Measurements from ENCODE around the gene MOV10L1. TPM values are rescaled to one million over a fixed set of nuclear protein-coding genes. Genes with fewer than 3 reads are reported as not detected.

Gene MOV10L1
- total RNA-seq, 3 donors from 2014 or later: 0.29 to 1.0 (median 0.49) TPM

DNA sequence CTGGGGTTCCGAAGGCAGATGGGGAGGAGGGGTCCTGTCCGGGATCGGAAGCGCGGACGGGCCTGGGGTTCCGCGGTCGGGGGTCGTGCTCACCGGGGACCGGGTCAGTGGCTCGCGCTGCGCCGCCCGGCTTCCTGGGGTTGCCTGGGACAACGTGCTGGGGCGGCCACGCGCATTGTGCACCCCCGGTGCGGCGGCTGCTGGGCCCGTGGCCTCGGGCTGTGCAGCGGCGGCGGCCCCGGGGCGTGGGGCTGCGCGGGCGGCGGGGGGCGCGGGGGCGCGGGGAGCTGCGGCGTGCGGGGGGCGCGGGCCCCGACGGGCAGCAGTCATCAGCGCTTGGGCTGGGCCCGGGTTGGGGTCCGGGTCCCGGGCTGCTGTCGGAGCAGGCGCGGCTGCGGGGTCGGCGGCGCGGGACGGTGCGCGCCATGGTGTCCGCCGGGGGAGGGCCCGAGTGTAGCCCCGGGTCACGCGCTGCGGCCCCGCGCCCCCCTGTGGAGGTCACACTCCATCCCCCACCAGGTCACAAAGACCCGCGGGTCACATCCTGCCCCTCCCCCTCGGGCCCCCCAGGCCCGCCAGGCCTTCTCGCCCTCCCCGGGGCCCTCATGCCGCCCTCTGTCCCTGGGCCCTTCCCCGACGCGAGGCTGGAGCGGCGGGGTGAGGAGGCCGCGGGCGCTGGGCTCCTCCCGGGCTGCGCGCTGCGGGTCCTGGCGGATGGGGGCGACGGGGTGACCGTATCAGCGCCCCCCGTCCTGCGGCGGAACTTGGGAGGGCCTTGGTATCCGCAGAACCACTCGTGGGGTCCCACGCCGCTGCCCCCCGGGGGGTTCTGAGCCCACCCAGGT is 31.5 kb upstream of the MOV10L1 start, which contains the start of gene TTLL8:
TTLL8 (minus strand) TSS at position 238 of the 845 bp plus-strand sequence.
- intact Hi-C loops (cut with DNase I, micrococcal nuclease): no loop called here
- no peak for ATAC-seq
- TF ChIP-seq, protein P1, sequence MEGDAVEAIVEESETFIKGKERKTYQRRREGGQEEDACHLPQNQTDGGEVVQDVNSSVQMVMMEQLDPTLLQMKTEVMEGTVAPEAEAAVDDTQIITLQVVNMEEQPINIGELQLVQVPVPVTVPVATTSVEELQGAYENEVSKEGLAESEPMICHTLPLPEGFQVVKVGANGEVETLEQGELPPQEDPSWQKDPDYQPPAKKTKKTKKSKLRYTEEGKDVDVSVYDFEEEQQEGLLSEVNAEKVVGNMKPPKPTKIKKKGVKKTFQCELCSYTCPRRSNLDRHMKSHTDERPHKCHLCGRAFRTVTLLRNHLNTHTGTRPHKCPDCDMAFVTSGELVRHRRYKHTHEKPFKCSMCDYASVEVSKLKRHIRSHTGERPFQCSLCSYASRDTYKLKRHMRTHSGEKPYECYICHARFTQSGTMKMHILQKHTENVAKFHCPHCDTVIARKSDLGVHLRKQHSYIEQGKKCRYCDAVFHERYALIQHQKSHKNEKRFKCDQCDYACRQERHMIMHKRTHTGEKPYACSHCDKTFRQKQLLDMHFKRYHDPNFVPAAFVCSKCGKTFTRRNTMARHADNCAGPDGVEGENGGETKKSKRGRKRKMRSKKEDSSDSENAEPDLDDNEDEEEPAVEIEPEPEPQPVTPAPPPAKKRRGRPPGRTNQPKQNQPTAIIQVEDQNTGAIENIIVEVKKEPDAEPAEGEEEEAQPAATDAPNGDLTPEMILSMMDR (IDR thresholded peaks at IDR 0.05): no peak
- H3K9me3 ChIP-seq: peaks cover 3% of the 10 kb centered on the region
- peak in 1 of 3 donors; percentile 39 for DNase-seq
- no peaks in the 10 kb centered on the region for H3K36me3 ChIP-seq (ENCODE audit: low read depth)
- no peak within 1 kb of the TSS for H3K4me3 ChIP-seq
- no peaks in the 10 kb centered on the region for H3K4me1 ChIP-seq (ENCODE audit: low read depth)

DNA sequence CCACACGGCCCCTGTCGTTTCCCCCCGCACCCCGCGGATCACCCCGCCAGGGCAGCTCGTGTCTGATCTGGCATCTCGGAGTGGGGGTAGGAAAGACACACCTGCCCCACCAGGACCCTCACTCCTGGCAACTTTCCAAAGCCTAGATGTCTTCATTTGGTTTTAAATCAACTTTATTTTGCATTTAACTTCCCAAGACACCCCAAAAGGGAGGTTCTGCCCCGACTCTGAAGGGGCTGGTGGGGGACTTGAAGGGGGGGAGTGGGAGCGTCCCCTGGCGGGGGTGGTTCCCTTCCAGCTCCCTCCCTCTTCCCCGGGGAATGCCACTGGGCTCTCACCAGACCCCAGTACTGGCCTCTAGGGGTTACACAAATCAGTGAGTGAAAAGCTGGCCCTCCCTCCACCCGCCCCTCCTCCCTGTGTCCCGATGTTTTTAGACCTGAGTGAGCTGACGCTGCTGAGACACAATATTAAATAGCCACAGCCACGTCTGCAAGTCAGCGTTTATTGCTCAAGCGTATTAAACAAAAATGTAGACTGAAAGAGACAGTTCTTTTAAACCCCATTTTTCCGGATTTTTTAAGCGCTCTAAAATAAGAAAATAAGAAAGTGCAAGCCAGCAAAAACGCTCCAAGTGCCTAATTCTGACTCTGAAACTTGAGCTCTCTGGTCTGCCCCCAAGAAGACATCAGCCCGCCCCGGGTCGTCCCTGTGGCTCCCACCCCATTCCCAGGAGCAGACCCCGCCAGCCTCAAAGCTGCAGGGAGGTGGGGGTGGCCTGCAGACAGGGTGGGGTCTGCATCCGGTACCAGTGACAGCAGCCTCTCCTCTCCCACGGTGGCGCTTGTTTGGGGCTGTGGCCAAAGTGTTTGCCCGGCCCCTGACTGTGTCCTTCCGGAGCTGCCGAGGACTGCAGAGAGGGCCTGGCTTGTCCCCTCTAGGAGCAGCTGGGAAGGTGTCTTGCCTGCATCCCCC is 30.6 kb upstream of the MOV10L1 start:
- Histone ChIP-seq H3K4me3 (no peak overlapping the region), H3K4me1 (ENCODE audit: low read depth) (no peaks in the 10 kb centered on the region), H3K9me3 (no peaks in the 10 kb centered on the region), H3K36me3 (ENCODE audit: low read depth) (no peaks in the 10 kb centered on the region)
- no peak for ATAC-seq
- TF ChIP-seq, protein P1 (IDR thresholded peaks at IDR 0.05): no peak
- intact Hi-C loops (cut with DNase I, micrococcal nuclease): no loop called here
- DNase-seq: peak in 2 of 3 donors; percentile 8 to 44

DNA sequence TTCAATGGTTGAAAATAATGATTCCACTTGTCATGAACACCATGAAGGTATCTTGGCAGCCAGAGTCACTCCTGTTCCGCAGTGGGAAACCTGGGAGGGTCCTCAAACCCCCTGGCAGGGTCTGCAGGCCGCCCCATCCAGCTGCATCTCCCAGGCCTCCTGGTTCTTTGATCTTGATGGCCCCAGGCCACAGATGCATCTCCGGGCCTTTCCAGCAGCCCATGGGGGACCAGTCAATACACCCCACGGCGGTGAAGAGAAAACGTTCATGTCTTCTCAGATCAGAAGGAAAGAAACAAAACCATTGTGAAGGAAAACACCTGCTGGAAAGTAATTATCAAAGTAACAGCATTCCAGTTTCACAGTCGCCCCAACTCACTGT is 29.9 kb upstream of the MOV10L1 start:
- intact Hi-C loops (cut with DNase I, micrococcal nuclease): no loop called here
- ATAC-seq (no peak), DNase-seq (no peak)
- no peaks in the 10 kb centered on the region for H3K36me3 ChIP-seq (ENCODE audit: low read depth)
- no peak overlapping the region for H3K4me3 ChIP-seq
- no peaks in the 10 kb centered on the region for H3K9me3 ChIP-seq
- TF ChIP-seq, protein P1 (IDR thresholded peaks at IDR 0.05): no peak
- H3K4me1 ChIP-seq (ENCODE audit: low read depth): no peaks in the 10 kb centered on the region

DNA sequence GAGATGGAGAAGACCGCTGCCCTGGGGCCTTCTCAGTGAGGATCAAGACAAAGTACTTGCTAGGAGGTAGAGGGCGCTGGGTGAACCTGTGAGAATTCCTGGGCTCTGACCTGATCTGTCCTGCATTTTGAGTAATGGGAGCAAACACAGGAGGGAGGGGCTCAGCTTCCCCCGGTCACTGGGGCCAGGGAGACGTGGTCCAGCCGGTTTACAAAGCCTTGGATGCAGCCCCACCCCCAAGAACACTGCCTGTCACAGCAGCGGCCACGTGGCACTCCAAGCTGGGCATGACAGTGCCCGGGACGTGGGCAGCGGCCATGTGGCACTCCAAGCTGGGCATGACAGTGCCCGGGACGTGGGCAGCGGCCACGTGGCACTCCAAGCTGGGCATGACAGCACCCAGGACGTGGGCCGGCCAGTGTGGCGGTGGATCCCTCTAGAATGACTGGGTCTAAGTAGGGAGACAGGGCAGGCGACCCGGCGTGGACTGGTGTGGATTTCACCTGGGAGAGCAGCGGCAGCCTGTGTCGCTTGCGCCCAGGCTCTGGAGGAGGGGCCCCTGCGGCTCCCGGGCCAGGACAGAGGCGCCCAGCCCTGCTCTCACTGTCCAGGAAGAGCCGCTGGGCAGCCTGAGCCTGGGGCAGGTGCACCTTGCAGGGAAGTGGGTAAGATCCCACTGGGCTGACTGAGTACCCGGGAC is 29.2 kb upstream of the MOV10L1 start:
- intact Hi-C loops (cut with DNase I, micrococcal nuclease): no loop called here
- H3K4me1 ChIP-seq (ENCODE audit: low read depth): no peaks in the 10 kb centered on the region
- H3K9me3 ChIP-seq: no peaks in the 10 kb centered on the region
- ATAC-seq: no peak
- TF ChIP-seq, protein P1 (IDR thresholded peaks at IDR 0.05): no peak
- H3K4me3 ChIP-seq: no peak overlapping the region
- H3K36me3 ChIP-seq (ENCODE audit: low read depth): no peaks in the 10 kb centered on the region
- peak in 2 of 3 donors; percentile 20 to 41 for DNase-seq

DNA sequence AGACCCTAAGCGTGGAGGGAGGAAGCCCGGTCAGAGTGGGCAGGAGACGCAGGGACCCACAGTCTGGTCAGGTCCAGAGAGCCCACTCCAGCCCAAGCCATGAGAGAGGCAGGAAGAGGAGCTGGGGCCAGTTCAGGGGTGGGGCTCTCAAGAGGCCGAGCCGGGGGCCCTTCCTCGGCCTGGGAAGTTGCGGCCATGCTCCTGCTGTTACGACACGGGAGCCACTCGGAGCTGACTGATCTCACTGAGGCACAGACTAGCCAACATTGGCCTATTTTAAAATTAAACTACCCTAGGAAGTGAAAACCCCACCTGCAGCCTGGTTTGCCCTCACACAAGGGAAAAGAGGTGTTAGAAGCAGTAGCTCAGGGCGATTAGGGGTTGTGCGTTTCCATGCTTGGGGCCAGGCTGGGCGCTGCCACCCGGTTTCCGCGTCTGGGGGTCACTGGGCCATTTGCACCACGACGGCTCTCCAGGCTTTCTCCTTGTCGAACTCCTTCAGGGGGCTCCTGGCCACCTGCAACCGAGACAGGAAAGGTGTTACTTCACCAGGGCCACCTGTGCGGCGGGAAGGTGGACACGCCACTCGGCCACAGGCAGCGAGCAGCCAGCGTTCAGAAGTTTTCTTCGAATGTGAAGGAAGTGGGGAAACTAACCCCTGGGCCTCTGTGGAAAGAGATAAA is 28.5 kb upstream of the MOV10L1 start:
- TF ChIP-seq, protein P1 (IDR thresholded peaks at IDR 0.05): no peak
- Histone ChIP-seq H3K4me3 (no peak overlapping the region), H3K9me3 (no peaks in the 10 kb centered on the region), H3K4me1 (ENCODE audit: low read depth) (no peaks in the 10 kb centered on the region), H3K36me3 (ENCODE audit: low read depth) (no peaks in the 10 kb centered on the region)
- ATAC-seq (no peak), DNase-seq (peak in 2 of 3 donors; percentile 10 to 39)
- intact Hi-C loops (cut with DNase I, micrococcal nuclease): no loop called here
